Transverse colon (tissue), 4 donors: ENCODE data around the gene AR. TPM values are rescaled to one million over a fixed set of nuclear protein-coding genes. Genes with fewer than 3 reads are reported as not detected.

ENCODE experiments used
- DNase-seq: peaks from one replicate; pipeline ENCODE4 v3.0.0-alpha.2; 2019
- H3K27ac ChIP-seq, 4 donors: fragments of 200-600 bp; sonication (generic); 2 replicates each; pipeline ENCODE4 v1.5.1; 2016 to 2018; ENCODE audit warnings: inconsistent platforms in 4 of 4
- H3K27me3 ChIP-seq: fragments of 200-600 bp; sonication (generic); 2 replicates; pipeline ENCODE4 v1.5.1; 2017; ENCODE audit warnings: inconsistent platforms
- H3K36me3 ChIP-seq, 4 donors: fragments of 200-600 bp; sonication (generic); 2 replicates each; pipeline ENCODE4 v1.5.1; 2017 to 2019; ENCODE audit warnings: inconsistent platforms in 4 of 4
- H3K4me1 ChIP-seq, 4 donors: fragments of 200-600 bp; sonication (generic); 2 replicates each; pipeline ENCODE4 v1.5.1; 2017 to 2020; ENCODE audit warnings: inconsistent platforms in 4 of 4
- H3K4me3 ChIP-seq, 4 donors: fragments of 200-600 bp; sonication (generic); 1 replicate in 1 of 4; 2 replicates in 3 of 4; pipeline versions ENCODE4 v1.5.1 to v1.6.1; 2017 to 2019; ENCODE audit warnings: inconsistent platforms in 4 of 4
- H3K9me3 ChIP-seq, 2 donors: fragments of 200-600 bp; sonication (generic); 2 replicates each; pipeline ENCODE4 v1.5.1; 2017 to 2019; ENCODE audit warnings: inconsistent platforms in 2 of 2
- EP300 ChIP-seq: sonication (generic); formaldehyde crosslinking; IDR thresholded peaks from one replicate; pipeline ENCODE4 v1.6.1; 2017; ENCODE audit warnings: antibody characterized with exemption, low read depth
- POLR2A ChIP-seq: fragments of 450-650 bp; IDR thresholded peaks from one replicate; pipeline ENCODE4 v1.6.1; 2016; ENCODE audit warnings: antibody characterized with exemption, mild to moderate bottlenecking, moderate library complexity
- POLR2AphosphoS5 ChIP-seq, 3 donors: sonication (generic); formaldehyde crosslinking; IDR thresholded peaks; one replicate each; pipeline ENCODE4 v1.6.1; 2016; ENCODE audit warnings: antibody characterized with exemption in 3 of 3
- WGBS, 2 donors: methylation state at CpG; one replicate each; pipeline ENCODE4 v1.1.5; 2018; ENCODE audit warnings: low coverage in 1 of 2; 5-methylcytosine and 5-hydroxymethylcytosine counted together
- in situ Hi-C, 4 donors: fragments of 200-750 bp; cut with MboI; loops; one replicate each; pipeline versions ENCODE4 v1.15.0 to v1.15.1; 2017; ENCODE audit warnings: low sequenced_read_pairs in 3 of 4, low pct_ligation_motif_present in 1 of 4, low pct_unique_long_range_greater_than_20kb in 1 of 4
- intact Hi-C: fragments of 100-400 bp; cut with DNase I; formaldehyde crosslinking; loops from one replicate; pipeline ENCODE4 v1.15.1; 2023; ENCODE audit warnings: low total_unique reads
- total RNA-seq, 4 donors: library from RNA; depleted of rRNA; stranded (reverse); fragments of >200 nt; gene quantifications; one replicate each; pipeline ENCODE4 v1.1.0, GENCODE V29; 2016
- TF ChIP-seq, protein P1 (sequence below), 5 experiments: fragments of 200-600 bp in 3 of 5; fragments of 450-650 bp in 2 of 5; sonication (generic) in 3 of 5; IDR thresholded peaks; 1 replicate in 2 of 5; 2 replicates in 3 of 5; pipeline ENCODE4 v1.5.1; 2016 to 2017; ENCODE audit warnings: antibody characterized with exemption in 5 of 5, inconsistent platforms in 3 of 5, mild to moderate bottlenecking in 2 of 5, moderate library complexity in 1 of 5

Gene AR
- total RNA-seq, 4 donors from 2014 or later, result 1.1 to 2.4 (median 2.0) TPM

- intact Hi-C loops, result no loop called here
- in situ Hi-C loops, result no loop called here
- Histone ChIP-seq H3K4me1 (no peaks in the 10 kb centered on the region), H3K9me3 (no peaks in the 10 kb centered on the region), H3K27ac (no peak overlapping the region), H3K4me3 (no peak overlapping the region), H3K36me3 (no peaks in the 10 kb centered on the region), H3K27me3 (no peaks in the 10 kb centered on the region)
- no peak for DNase-seq
- TF ChIP-seq POLR2AphosphoS5 (IDR thresholded peaks at IDR 0.05) (no peak), POLR2A (no peak), EP300 (no peak)
- TF ChIP-seq, protein P1, sequence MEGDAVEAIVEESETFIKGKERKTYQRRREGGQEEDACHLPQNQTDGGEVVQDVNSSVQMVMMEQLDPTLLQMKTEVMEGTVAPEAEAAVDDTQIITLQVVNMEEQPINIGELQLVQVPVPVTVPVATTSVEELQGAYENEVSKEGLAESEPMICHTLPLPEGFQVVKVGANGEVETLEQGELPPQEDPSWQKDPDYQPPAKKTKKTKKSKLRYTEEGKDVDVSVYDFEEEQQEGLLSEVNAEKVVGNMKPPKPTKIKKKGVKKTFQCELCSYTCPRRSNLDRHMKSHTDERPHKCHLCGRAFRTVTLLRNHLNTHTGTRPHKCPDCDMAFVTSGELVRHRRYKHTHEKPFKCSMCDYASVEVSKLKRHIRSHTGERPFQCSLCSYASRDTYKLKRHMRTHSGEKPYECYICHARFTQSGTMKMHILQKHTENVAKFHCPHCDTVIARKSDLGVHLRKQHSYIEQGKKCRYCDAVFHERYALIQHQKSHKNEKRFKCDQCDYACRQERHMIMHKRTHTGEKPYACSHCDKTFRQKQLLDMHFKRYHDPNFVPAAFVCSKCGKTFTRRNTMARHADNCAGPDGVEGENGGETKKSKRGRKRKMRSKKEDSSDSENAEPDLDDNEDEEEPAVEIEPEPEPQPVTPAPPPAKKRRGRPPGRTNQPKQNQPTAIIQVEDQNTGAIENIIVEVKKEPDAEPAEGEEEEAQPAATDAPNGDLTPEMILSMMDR (IDR thresholded peaks at IDR 0.05), result no peak
Measured at GRCh38 chrX:67520671-67521070, 23.1 kb upstream of the AR start.

DNA sequence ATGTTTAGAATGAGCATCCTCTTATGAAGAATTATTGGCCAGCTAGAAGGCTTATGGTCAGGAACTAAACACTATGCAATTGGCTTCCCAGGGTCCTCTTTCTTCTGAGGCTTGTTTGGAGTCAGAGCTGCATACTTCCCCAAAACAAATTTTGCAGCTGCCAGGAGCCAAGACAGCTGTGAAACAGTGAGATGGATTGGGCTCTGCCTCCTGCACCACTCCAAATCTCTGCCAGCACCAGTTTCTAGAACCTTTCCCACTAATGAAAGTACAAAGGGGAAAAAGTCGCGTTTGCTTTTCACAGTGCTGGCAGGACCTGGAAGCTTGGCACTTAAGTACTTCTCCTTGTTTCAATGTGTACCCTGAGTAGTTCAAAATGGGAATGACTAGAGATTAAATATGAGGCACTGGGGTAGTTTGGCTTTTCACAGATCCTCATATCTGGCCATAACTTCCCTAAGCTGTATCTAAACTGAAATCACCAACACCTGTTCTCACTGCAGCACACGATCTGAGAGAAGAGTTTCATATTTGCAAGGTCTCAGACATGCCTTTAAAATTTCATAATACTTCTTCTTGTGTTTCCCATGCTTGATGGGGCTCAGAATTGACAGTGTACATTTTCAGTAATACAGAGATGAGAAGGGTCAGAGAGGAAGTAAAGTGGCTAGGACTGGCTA is 20.7 kb upstream of the AR start:
- Histone ChIP-seq H3K36me3 (no peaks in the 10 kb centered on the region), H3K4me1 (no peaks in the 10 kb centered on the region), H3K27ac (no peak overlapping the region), H3K9me3 (no peaks in the 10 kb centered on the region), H3K27me3 (no peaks in the 10 kb centered on the region), H3K4me3 (no peak overlapping the region)
- 49% methylated on average over 3 of the region's 3 CpGs; no CpG with 5 or more reads in 1 of the 2 donors for WGBS, 2 donors
- TF ChIP-seq EP300 (no peak), POLR2A (no peak), POLR2AphosphoS5 (IDR thresholded peaks at IDR 0.05) (no peak)
- TF ChIP-seq, protein P1 (IDR thresholded peaks at IDR 0.05), result no peak
- DNase-seq, result no peak
- in situ Hi-C loops (no loop called here), intact Hi-C loops (no loop called here)

GRCh38 chrX:67523932-67524331 is 19.9 kb upstream of the AR start:
- Histone ChIP-seq H3K9me3 (no peaks in the 10 kb centered on the region), H3K4me1 (no peaks in the 10 kb centered on the region), H3K36me3 (no peaks in the 10 kb centered on the region), H3K4me3 (no peak overlapping the region), H3K27me3 (no peaks in the 10 kb centered on the region), H3K27ac (no peak overlapping the region)
- intact Hi-C loops (no loop called here), in situ Hi-C loops (no loop called here)
- no peak for DNase-seq
- 21% methylated on average over 1 of the region's 1 CpG; no CpG with 5 or more reads in 1 of the 2 donors for WGBS, 2 donors
- TF ChIP-seq, protein P1 (IDR thresholded peaks at IDR 0.05), result no peak
- TF ChIP-seq POLR2A (no peak), POLR2AphosphoS5 (IDR thresholded peaks at IDR 0.05) (no peak), EP300 (no peak)

DNA sequence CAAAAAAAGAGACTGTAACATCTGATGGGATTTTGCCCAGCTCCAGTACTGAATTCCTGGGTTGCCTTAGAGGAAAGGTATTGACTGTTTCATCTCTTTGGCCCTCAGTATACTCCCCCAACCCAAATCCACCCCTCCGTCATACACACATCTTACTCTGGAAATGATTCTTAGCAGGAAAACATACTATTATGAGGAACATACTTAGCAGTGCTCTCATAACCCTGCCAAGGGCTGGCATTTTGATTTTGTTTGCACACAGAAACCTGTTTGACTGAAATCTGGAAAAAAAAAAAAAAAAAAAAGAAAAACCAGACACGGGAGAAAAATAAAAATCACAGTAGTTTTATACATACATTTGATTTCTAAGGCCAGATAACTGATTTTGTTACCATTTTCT is 19.4 kb upstream of the AR start:
- no peaks in the 10 kb centered on the region for H3K36me3 ChIP-seq
- H3K4me3 ChIP-seq, result no peak overlapping the region
- TF ChIP-seq POLR2AphosphoS5 (IDR thresholded peaks at IDR 0.05), result no peak
- TF ChIP-seq EP300, result no peak
- no peak for TF ChIP-seq POLR2A
- no peak for DNase-seq
- H3K27ac ChIP-seq, result no peak overlapping the region
- no peaks in the 10 kb centered on the region for H3K27me3 ChIP-seq
- 29 to 39% methylated on average over 1 to 2 of the region's 2 CpGs for WGBS, 2 donors
- no peaks in the 10 kb centered on the region for H3K4me1 ChIP-seq
- intact Hi-C loops, result no loop called here
- no peaks in the 10 kb centered on the region for H3K9me3 ChIP-seq
- in situ Hi-C loops, result no loop called here
